Rectal smooth muscle tissue (tissue), 1 donor: ENCODE results near the gene NTM.

Experiments used
- H3K27ac ChIP-seq: one replicate; pipeline ENCODE4 v1.7.0; 2013; ENCODE audit warnings: low read depth, low read length, inconsistent platforms
- H3K27me3 ChIP-seq: one replicate; pipeline ENCODE4 v1.7.0; 2013; ENCODE audit warnings: low read length; ENCODE audit not compliant: control insufficient read depth, insufficient read depth
- H3K36me3 ChIP-seq: one replicate; pipeline ENCODE4 v1.7.0; 2013; ENCODE audit warnings: low read length; ENCODE audit not compliant: control insufficient read depth, insufficient read depth
- H3K4me1 ChIP-seq: one replicate; pipeline ENCODE4 v1.7.0; 2013; ENCODE audit warnings: low read length; ENCODE audit not compliant: control insufficient read depth, insufficient read depth
- H3K4me3 ChIP-seq: one replicate; pipeline ENCODE4 v1.7.0; 2013; ENCODE audit warnings: low read length
- H3K9ac ChIP-seq: one replicate; pipeline ENCODE4 v1.7.0; 2013; ENCODE audit warnings: low read length

The NTM gene

DNA sequence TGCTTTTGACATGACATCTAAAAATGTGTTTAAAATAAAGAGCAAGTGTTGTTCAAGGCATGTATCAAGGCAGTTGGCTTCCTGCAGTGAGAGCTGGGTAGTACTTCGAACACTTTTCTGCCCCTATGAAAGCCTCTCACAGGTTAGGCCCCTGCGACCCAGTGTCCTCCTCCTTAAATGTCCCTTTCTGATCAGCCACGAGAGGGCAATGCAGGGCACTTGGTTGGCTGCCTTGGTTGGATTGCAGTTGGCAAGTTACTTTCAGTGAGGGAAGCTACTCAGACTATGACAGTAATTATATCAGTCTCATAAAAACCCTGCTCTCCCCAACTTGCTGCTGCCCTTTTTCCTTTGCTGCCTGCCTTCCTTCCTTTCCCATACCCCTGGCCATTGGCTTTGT, 743.8 kb downstream of the NTM start:
- H3K4me1 ChIP-seq, result no peaks in the 10 kb centered on the region
- no peaks in the 10 kb centered on the region for H3K27me3 ChIP-seq
- no peaks in the 10 kb centered on the region for H3K36me3 ChIP-seq
- no peak overlapping the region for H3K27ac ChIP-seq
- no peak overlapping the region for H3K4me3 ChIP-seq
- H3K9ac ChIP-seq, result no peak overlapping the region

GRCh38 chr11:132114743-132115142, 744.3 kb downstream of the NTM start:
- Histone ChIP-seq H3K36me3 (no peaks in the 10 kb centered on the region), H3K27ac (no peak overlapping the region), H3K27me3 (no peaks in the 10 kb centered on the region), H3K9ac (no peak overlapping the region), H3K4me3 (no peak overlapping the region), H3K4me1 (no peaks in the 10 kb centered on the region)

DNA sequence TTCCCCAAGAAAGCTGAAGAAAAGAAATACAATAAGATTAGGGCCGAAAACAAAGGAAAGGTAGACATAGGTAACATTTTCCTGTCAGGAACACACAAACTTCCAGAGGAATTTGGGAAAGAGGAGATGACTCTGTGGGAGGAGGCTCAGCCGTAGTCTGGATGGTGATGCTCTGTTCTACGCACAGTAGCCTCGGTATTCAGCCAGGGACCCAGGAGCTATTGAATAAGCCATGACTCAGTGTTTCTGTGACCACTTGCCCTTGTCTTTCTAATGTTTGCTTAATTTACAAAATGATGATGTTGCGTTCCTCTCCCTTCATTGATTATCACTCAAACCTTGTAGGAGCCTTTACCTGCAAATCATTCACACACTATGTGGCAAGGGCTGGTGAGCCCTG, 745.0 kb downstream of the NTM start:
- Histone ChIP-seq H3K4me1 (no peaks in the 10 kb centered on the region), H3K9ac (no peak overlapping the region), H3K27ac (no peak overlapping the region), H3K36me3 (no peaks in the 10 kb centered on the region), H3K4me3 (no peak overlapping the region), H3K27me3 (no peaks in the 10 kb centered on the region)

- Histone ChIP-seq H3K9ac (no peak overlapping the region), H3K36me3 (no peaks in the 10 kb centered on the region), H3K27ac (no peak overlapping the region), H3K27me3 (no peaks in the 10 kb centered on the region), H3K4me1 (no peaks in the 10 kb centered on the region), H3K4me3 (no peak overlapping the region)
Observed at GRCh38 chr11:132116516-132116915, 746.1 kb downstream of the NTM start.

DNA sequence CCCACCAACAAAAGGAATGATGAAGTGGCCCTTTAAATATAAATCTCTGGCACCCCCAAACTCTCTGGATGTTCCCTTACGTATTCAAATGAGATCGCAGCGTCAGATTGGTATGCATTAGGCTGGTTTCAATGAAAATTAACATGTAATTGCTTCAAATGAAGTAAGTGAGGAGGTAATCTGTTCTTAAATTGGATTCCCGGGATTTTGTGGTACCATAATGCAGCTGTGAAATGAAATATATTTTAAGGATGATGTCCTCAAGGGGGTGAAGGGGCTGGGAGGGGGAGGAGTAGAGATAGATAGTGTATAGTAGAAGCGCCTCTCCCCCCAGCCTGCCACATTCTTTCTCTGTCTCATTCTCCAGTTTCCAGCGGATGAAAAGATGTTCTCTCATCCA, 748.2 kb downstream of the NTM start:
- Histone ChIP-seq H3K27me3 (no peaks in the 10 kb centered on the region), H3K4me1 (no peaks in the 10 kb centered on the region), H3K36me3 (no peaks in the 10 kb centered on the region), H3K27ac (no peak overlapping the region), H3K9ac (no peak overlapping the region), H3K4me3 (no peak overlapping the region)

DNA sequence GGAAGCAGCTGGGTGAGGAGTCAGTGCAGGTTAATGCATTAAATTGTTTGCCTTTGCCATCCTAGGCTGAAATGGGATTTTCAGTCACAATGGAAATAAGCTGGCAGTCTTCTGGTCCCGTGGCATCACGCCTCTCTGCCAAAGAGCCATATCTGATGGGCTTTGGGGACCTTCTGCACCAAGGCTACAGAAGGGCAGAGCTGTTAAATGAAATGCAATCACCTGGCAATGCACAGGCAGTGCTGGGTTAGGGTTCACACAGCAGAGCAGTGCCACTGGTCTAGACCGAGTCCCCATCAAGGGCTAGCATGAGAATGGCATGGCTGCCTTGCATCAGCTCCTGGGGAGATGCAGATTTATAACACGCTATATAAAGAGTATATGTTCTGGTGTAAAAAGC, 749.2 kb downstream of the NTM start:
- H3K27ac ChIP-seq, result no peak overlapping the region
- no peaks in the 10 kb centered on the region for H3K27me3 ChIP-seq
- no peak overlapping the region for H3K9ac ChIP-seq

DNA sequence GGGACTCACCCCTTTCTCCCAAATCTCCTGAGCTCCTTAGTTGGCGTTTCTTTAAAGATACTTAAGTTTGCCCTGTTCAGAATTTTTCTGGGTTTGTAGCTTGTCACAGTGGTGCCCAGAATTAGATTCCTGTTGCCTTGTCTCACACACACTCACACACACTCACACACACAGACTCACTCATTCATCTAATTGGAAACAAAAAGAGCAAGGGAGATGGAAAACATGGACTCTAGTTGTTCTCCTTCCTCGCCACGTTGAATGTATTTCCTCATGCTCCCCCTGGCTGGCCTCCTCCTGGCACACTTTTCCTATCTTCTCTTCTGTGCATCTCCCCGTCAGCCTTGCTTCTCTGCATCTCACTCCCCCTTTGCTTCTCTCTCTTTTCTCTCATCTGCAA, 752.3 kb downstream of the NTM start:
- no peaks in the 10 kb centered on the region for H3K36me3 ChIP-seq
- peaks cover 11% of the 10 kb centered on the region for H3K4me1 ChIP-seq
- H3K27me3 ChIP-seq, result no peaks in the 10 kb centered on the region
- H3K9ac ChIP-seq, result no peak overlapping the region
- no peak overlapping the region for H3K27ac ChIP-seq
- no peak overlapping the region for H3K4me3 ChIP-seq

More for the DNA sequence above, 749.2 kb downstream of the NTM start:
- H3K36me3 ChIP-seq, result no peaks in the 10 kb centered on the region
- H3K4me3 ChIP-seq, result no peak overlapping the region
- H3K4me1 ChIP-seq, result no peaks in the 10 kb centered on the region

DNA sequence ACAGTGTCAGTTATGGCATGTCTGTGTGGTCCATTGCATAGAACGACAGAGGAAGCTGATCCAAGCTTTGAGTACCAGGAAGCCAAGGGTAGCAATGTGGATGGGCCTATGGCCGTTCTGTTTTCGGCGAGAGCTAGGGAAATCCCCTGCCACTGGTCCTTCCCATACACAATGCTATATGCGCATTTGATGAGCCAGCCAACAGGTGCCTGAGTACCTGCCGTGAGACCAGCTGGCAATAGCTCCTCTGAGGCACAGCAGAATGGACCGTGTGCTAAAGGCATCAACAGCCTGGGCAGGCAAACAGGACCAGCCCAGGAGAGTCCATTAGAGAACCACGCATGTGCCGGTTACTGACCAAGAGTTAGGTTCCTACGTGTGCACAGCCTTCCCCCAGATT, 753.0 kb downstream of the NTM start:
- peaks cover 14% of the 10 kb centered on the region for H3K4me1 ChIP-seq
- no peak overlapping the region for H3K9ac ChIP-seq
- no peaks in the 10 kb centered on the region for H3K36me3 ChIP-seq
- H3K27me3 ChIP-seq, result no peaks in the 10 kb centered on the region
- no peak overlapping the region for H3K4me3 ChIP-seq
- no peak overlapping the region for H3K27ac ChIP-seq

- Histone ChIP-seq H3K4me1 (peaks cover 14% of the 10 kb centered on the region), H3K27ac (no peak overlapping the region), H3K4me3 (no peak overlapping the region), H3K9ac (no peak overlapping the region), H3K27me3 (no peaks in the 10 kb centered on the region), H3K36me3 (no peaks in the 10 kb centered on the region)
Observed at GRCh38 chr11:132123854-132124835, 753.7 kb downstream of the NTM start.

DNA sequence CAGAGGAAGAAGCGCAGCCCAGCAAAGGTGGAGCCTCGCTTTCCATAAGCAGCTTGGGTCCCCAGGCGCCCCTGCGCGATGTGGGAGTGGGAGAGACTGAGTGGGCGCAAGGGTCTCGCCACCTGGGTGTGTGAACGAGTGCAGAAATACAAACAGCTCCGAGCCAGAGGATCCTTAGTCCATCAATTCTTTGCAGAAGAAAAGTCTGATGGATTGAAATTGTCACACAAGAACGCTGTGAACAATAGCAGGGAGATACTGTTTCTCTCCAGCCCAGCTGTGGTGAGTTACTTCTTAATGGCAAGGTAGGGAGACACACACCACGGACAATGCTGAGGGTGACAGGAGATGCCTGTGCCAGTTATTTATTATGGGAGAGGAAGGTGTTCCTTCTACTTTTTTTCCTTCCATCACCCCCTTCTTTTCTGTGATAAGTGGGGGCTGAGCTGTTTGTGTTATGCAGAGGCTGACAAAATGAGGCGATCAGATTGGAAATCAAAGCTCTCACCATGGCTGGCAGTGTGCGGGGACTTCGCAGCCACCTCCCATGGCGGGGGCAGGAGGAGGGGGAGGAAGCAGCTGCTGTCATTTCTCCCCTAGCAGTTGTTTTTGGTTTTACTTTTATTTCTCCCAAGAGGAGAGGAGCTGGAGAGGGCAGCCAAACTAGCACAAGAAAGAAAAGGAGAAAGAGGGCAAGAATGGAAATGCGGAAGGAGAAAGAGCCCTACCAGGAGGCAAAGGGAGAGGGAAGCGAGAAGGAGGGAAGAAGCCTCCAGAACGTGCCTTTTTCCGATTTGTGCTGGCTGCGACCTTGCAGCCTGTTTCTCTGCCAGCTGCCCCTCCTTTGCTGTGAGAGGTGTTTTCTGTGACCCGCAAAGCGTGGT, 755.8 kb downstream of the NTM start:
- Histone ChIP-seq H3K4me1 (peaks cover 14% of the 10 kb centered on the region), H3K27me3 (no peaks in the 10 kb centered on the region), H3K27ac (peak overlapping the region; percentile 15), H3K4me3 (peak overlapping the region; percentile 49), H3K36me3 (no peaks in the 10 kb centered on the region), H3K9ac (no peak overlapping the region)

GRCh38 chr11:132126973-132127899, 756.8 kb downstream of the NTM start:
- Histone ChIP-seq H3K27me3 (no peaks in the 10 kb centered on the region), H3K9ac (no peak overlapping the region), H3K27ac (peak overlapping the region; percentile 24), H3K36me3 (no peaks in the 10 kb centered on the region), H3K4me3 (peak overlapping the region; percentile 49), H3K4me1 (peaks cover 14% of the 10 kb centered on the region)

GRCh38 chr11:132127900-132128288, 757.5 kb downstream of the NTM start:
- no peak overlapping the region for H3K27ac ChIP-seq
- H3K4me1 ChIP-seq, result peaks cover 14% of the 10 kb centered on the region
- H3K27me3 ChIP-seq, result no peaks in the 10 kb centered on the region
- no peak overlapping the region for H3K4me3 ChIP-seq
- H3K36me3 ChIP-seq, result no peaks in the 10 kb centered on the region
- no peak overlapping the region for H3K9ac ChIP-seq
